Ishikawa (cell line): Measurements from ENCODE around the gene SIRT3.

Experiments
- CEBPB ChIP-seq: IDR thresholded peaks from 2 replicates; pipeline ENCODE4 v1.6.1; 2012
- CREB1 ChIP-seq: IDR thresholded peaks from 2 replicates; pipeline ENCODE4 v1.6.1; 2012; ENCODE audit warnings: low read depth
- EGR1 ChIP-seq: IDR thresholded peaks from 2 replicates; pipeline ENCODE4 v1.6.1; 2012
- EP300 ChIP-seq: IDR thresholded peaks from 2 replicates; pipeline ENCODE4 v1.6.1; 2012; ENCODE audit warnings: borderline replicate concordance
- FOXM1 ChIP-seq: IDR thresholded peaks from 2 replicates; pipeline ENCODE4 v1.6.1; 2012; ENCODE audit warnings: low read depth, borderline replicate concordance
- NFIC ChIP-seq: IDR thresholded peaks from 2 replicates; pipeline ENCODE4 v1.6.1; 2012
- RAD21 ChIP-seq: IDR thresholded peaks from 2 replicates; pipeline ENCODE4 v1.6.1; 2012; ENCODE audit warnings: low read depth
- TAF1 ChIP-seq: IDR thresholded peaks from 2 replicates; pipeline ENCODE4 v1.6.1; 2012; ENCODE audit warnings: low read depth, mild to moderate bottlenecking
- TCF12 ChIP-seq: IDR thresholded peaks from 2 replicates; pipeline ENCODE4 v1.6.1; 2012; ENCODE audit warnings: low read depth
- TEAD4 ChIP-seq: IDR thresholded peaks from 2 replicates; pipeline ENCODE4 v1.6.1; 2012
- YY1 ChIP-seq: IDR thresholded peaks from 2 replicates; pipeline ENCODE4 v1.6.1; 2012; ENCODE audit warnings: low read depth
- ZBTB7A ChIP-seq: IDR thresholded peaks from 2 replicates; pipeline ENCODE4 v1.6.1; 2012; ENCODE audit warnings: low read depth
- TF ChIP-seq, protein P1 (sequence below): IDR thresholded peaks from 2 replicates; pipeline ENCODE4 v1.6.1; 2012
- TF ChIP-seq, protein P2 (sequence below): IDR thresholded peaks from 2 replicates; pipeline ENCODE4 v1.6.1; 2012; ENCODE audit warnings: low read depth, mild to moderate bottlenecking
- TF ChIP-seq, protein P3 (sequence below): IDR thresholded peaks from 2 replicates; pipeline ENCODE4 v1.6.1; 2012

SIRT3 gene

DNA sequence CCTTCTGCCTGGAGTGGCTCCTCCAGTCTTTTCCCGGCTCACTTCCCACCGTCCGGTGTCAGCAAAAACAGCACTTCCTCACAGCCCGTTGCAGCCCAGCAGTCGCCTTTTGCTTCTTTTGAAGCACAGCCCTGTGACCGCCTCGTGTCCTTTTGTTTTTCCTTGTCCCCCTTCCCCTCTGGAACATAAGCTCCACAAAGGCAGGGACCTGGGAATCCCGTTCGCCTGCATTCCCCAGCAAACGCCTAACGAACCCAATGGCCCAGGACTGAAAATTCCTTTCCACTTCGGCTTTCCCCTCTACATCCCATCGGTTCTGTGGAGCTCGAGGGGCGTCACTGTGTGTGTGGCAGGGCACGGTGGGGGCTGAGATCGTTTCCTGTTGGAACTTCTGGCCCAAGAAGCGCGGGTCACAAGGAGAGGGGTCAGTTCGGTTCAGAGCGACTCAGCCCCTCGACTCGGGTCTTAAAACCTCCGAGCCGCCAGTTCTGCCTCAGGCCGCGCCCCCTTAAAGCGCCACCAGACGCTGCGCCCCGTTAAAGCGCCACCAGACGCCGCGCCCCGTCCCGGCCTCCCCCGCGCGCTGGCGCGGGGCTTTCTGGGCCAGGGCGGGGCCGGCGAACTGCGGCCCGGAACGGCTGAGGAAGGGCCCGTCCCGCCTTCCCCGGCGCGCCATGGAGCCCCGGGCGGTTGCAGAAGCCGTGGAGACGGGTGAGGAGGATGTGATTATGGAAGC lies 27.8 kb downstream of the SIRT3 start:
- TF ChIP-seq TCF12, result peak; percentile 12; the same call in 1 of the 2 replicates
- TF ChIP-seq, protein P1, sequence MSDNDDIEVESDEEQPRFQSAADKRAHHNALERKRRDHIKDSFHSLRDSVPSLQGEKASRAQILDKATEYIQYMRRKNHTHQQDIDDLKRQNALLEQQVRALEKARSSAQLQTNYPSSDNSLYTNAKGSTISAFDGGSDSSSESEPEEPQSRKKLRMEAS, result no peak; the same call in 1 of the 2 replicates
- TF ChIP-seq, protein P2, sequence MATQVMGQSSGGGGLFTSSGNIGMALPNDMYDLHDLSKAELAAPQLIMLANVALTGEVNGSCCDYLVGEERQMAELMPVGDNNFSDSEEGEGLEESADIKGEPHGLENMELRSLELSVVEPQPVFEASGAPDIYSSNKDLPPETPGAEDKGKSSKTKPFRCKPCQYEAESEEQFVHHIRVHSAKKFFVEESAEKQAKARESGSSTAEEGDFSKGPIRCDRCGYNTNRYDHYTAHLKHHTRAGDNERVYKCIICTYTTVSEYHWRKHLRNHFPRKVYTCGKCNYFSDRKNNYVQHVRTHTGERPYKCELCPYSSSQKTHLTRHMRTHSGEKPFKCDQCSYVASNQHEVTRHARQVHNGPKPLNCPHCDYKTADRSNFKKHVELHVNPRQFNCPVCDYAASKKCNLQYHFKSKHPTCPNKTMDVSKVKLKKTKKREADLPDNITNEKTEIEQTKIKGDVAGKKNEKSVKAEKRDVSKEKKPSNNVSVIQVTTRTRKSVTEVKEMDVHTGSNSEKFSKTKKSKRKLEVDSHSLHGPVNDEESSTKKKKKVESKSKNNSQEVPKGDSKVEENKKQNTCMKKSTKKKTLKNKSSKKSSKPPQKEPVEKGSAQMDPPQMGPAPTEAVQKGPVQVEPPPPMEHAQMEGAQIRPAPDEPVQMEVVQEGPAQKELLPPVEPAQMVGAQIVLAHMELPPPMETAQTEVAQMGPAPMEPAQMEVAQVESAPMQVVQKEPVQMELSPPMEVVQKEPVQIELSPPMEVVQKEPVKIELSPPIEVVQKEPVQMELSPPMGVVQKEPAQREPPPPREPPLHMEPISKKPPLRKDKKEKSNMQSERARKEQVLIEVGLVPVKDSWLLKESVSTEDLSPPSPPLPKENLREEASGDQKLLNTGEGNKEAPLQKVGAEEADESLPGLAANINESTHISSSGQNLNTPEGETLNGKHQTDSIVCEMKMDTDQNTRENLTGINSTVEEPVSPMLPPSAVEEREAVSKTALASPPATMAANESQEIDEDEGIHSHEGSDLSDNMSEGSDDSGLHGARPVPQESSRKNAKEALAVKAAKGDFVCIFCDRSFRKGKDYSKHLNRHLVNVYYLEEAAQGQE, result no peak
- TF ChIP-seq EGR1, result no peak
- no peak; the same call in none of the 2 replicates for TF ChIP-seq CREB1
- no peak for TF ChIP-seq CEBPB
- TF ChIP-seq ZBTB7A, result 0 out of 2 replicates have a peak, but pooled peaks have one; percentile 16
- no peak for TF ChIP-seq EP300
- TF ChIP-seq FOXM1, result no peak
- TF ChIP-seq TAF1, result peak; percentile 48; the same call in 1 of the 2 replicates
- TF ChIP-seq RAD21, result no peak
- TF ChIP-seq, protein P3, sequence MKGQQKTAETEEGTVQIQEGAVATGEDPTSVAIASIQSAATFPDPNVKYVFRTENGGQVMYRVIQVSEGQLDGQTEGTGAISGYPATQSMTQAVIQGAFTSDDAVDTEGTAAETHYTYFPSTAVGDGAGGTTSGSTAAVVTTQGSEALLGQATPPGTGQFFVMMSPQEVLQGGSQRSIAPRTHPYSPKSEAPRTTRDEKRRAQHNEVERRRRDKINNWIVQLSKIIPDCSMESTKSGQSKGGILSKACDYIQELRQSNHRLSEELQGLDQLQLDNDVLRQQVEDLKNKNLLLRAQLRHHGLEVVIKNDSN, result no peak
- peak; percentile 1; the same call in 1 of the 2 replicates for TF ChIP-seq TEAD4
- TF ChIP-seq YY1, result peak; percentile 51; the same call in 1 of the 2 replicates
- no peak for TF ChIP-seq NFIC

DNA sequence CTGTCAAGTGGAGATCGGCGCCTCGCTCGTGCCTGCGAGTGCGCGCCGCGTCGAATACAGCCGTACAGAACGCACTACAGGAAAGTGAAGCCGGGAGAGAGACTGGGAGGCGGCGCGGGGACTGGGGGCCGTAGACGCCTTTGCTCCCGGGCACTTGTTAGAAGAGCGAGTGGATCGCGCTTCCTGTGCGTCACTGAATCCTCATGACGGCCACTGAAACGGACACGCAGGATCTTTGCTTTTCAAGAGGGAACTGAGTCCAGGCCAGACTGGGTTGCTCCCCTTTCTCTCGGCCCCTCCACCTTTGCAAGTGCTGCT lies 28.3 kb downstream of the SIRT3 start:
- TF ChIP-seq EP300, result no peak
- TF ChIP-seq ZBTB7A, result no peak
- no peak for TF ChIP-seq YY1
- no peak for TF ChIP-seq TAF1
- no peak for TF ChIP-seq RAD21
- TF ChIP-seq, protein P2, result no peak
- TF ChIP-seq, protein P3, result no peak
- 0 out of 2 replicates have a peak, but pooled peaks have one; percentile 11 for TF ChIP-seq TCF12
- TF ChIP-seq TEAD4, result no peak
- no peak for TF ChIP-seq CREB1
- TF ChIP-seq, protein P1, result 0 out of 2 replicates have a peak, but pooled peaks have one; percentile 2

DNA sequence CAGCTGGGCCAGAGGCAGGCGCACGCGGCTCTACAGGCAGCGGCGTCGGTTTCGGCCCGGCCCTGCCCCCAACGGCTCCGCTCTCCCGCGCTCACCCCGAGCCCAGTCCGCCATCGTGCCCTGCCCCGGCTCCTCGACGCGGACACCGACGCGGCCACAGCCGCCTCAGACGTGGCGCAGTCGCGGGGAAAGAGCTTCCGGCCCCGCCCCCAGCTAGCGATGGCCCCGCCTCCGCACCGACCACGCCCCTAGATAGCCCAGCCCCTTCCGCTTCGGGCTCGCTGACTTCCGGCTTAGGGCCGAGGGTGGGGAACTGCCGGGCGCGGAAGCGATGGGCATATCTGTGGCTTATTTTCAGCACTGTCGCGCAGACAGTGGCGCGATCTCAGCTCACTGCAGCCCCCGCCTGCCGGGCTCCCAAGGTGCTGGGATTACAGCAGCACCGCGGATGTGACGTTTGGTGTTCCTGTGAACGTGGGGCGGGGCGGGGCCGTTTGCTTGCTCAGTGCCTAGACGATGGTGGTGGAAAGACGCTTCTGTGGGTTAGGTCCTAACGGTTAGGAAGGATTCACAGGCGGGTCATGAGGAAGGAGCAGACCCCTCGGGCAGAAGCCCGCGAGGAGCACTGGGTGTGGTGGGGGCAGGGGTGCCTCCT lies 28.8 kb downstream of the SIRT3 start, which contains the start of the genes BET1L and RIC8A:
BET1L (minus strand) TSS at position 192 of the 655 bp plus-strand sequence; CDS start at position 114, 78 bp downstream.
RIC8A (plus strand) TSS at position 501 of the 655 bp plus-strand sequence. CDS start 1,147 bp downstream, outside the sequence.
- TF ChIP-seq, protein P1, result peak; percentile 84
- peak; percentile 73 for TF ChIP-seq TAF1
- TF ChIP-seq FOXM1, result no peak
- no peak for TF ChIP-seq NFIC
- peak; percentile 67 for TF ChIP-seq YY1
- TF ChIP-seq EGR1, result peak; percentile 32; the same call in 1 of the 2 replicates
- TF ChIP-seq, protein P2, result peak; percentile 44; the same call in 1 of the 2 replicates
- no peak for TF ChIP-seq CEBPB
- TF ChIP-seq CREB1, result peak; percentile 70; the same call in 1 of the 2 replicates
- no peak for TF ChIP-seq EP300
- peak; percentile 5; the same call in 1 of the 2 replicates for TF ChIP-seq TCF12
